ENCODE results near the gene BORCS5. TPM values are rescaled to one million over a fixed set of nuclear protein-coding genes. Genes with fewer than 3 reads are reported as not detected.
"Not testable (repeated sequence)": the region's sequence is repeated elsewhere in the genome, so short reads cannot be mapped to it uniquely, and the experiment has no call there.

The BORCS5 gene
- total RNA-seq, 1 donor from 2014 or later, result 35.8 TPM

- intact Hi-C loops (cut with DNase I), result no loop called here
- DNase-seq (ENCODE audit: low spot score), result no peak
- ATAC-seq, result no peak
Observed at GRCh38 chr12:12415886-12416285, 59.0 kb downstream of the BORCS5 start.

DNA sequence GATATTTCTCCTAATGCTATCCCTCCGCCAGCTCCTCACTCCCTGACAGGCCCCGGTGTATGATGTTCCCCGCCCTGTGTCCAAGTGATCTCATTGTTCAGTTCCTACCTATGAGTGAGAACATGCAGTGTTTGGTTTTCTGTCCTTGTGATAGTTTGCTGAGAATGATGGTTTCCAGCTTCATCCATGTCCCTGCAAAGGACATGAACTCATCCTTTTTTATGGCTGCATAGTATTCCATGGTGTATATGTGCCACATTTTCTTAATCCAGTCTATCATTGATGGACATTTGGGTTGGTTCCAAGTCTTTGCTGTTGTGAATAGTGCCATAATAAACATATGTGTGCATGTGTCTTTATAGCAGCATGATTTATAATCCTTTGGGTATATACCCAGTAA lies 62.3 kb downstream of the BORCS5 start:
- intact Hi-C loops (cut with DNase I); DNase-seq (ENCODE audit: low spot score); ATAC-seq: not testable (repeated sequence)

GRCh38 chr12:12423367-12423766 lies 66.5 kb downstream of the BORCS5 start:
- ATAC-seq (no peak), DNase-seq (ENCODE audit: low spot score) (no peak)
- intact Hi-C loops (cut with DNase I), result no loop called here

DNA sequence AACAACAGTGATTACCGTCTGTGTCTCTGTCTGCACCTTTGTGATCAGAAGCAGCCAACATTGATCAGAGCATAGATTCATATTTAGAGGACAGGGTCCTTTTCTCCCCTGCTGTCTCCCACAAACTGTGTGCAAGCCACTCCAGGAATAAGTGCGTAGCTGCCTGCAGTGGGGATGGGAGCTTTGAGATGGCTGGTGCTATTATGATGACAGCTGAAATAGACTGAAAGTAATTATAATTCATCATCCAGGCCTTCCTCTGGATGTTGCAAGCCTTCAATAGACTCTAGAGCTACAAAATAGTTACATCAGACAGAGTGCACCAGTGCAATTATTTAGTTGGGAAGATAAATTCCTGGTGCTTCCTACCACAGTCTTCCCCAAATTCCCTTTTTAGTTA lies 68.1 kb downstream of the BORCS5 start:
- intact Hi-C loops (cut with DNase I), result no loop called here
- no peak for ATAC-seq
- DNase-seq (ENCODE audit: low spot score), result no peak

- DNase-seq (ENCODE audit: low spot score) (no peak), ATAC-seq (no peak)
- intact Hi-C loops (cut with DNase I), result no loop called here
Observed at GRCh38 chr12:12425616-12426015, 68.7 kb downstream of the BORCS5 start.

DNA sequence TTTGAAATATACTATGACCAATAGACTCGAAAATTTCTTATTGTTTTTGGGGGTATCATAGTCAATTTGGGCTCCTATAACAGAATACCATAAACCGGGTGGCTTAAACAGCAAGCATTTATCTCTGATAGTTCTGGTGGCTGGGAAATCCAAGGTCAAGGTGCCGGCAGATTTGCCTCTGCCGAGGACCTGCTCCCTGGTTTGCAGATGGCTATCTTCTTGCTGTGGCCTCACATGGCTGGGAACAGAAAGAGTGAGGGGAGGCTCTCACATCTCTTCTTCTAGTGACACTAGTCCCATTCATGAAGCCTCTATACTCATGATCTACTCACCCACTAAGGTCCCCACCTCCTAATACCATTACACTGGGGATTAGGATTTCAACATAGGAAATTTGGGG lies 70.7 kb downstream of the BORCS5 start:
- DNase-seq (ENCODE audit: low spot score) (no peak), ATAC-seq (no peak)
- intact Hi-C loops (cut with DNase I), result no loop called here

GRCh38 chr12:12428047-12428446 lies 71.2 kb downstream of the BORCS5 start:
- intact Hi-C loops (cut with DNase I), result no loop called here

GRCh38 chr12:12428961-12429657 lies 72.2 kb downstream of the BORCS5 start:
- ATAC-seq (no peak), DNase-seq (ENCODE audit: low spot score) (no peak)
- intact Hi-C loops (cut with DNase I), result no loop called here

More at GRCh38 chr12:12428047-12428446, 71.2 kb downstream of the BORCS5 start:
- ATAC-seq, result no peak
- DNase-seq (ENCODE audit: low spot score), result no peak

GRCh38 chr12:12432364-12432763 lies 75.5 kb downstream of the BORCS5 start:
- ATAC-seq (no peak), DNase-seq (ENCODE audit: low spot score) (no peak)
- intact Hi-C loops (cut with DNase I), result no loop called here

DNA sequence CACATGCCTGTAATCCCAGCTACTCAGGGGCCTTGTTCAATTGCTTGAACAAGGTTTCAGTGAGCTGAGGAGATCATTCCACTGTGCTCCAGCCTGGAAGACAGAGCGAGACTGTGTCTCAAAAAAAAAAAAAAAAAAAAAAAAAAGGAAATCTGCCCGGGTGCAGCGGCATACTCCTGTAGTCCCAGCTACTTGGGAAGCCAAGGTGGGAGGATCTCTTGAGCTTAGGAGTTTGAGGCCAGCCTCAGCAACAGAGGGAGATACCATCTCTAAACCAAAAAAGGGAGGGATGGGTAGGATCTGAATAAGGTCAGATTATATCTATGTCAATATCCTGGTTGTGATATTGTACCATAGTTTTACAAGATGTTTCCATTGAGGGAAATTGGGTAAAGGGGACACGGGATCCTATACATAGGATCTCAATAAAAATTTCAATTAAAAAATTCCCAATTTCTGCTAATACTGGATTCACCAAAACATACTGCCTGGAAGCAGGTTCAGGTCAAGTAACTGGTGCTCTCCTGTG lies 76.4 kb downstream of the BORCS5 start:
- no peak for DNase-seq (ENCODE audit: low spot score)
- intact Hi-C loops (cut with DNase I), result no loop called here
- ATAC-seq, result peak; percentile 23

- DNase-seq (ENCODE audit: low spot score), result no peak
- intact Hi-C loops (cut with DNase I), result no loop called here
- ATAC-seq, result no peak
Observed at GRCh38 chr12:12436831-12437345, 80.0 kb downstream of the BORCS5 start.

GRCh38 chr12:12439636-12440035 lies 82.8 kb downstream of the BORCS5 start:
- DNase-seq (ENCODE audit: low spot score) (no peak), ATAC-seq (no peak)
- intact Hi-C loops (cut with DNase I), result no loop called here

DNA sequence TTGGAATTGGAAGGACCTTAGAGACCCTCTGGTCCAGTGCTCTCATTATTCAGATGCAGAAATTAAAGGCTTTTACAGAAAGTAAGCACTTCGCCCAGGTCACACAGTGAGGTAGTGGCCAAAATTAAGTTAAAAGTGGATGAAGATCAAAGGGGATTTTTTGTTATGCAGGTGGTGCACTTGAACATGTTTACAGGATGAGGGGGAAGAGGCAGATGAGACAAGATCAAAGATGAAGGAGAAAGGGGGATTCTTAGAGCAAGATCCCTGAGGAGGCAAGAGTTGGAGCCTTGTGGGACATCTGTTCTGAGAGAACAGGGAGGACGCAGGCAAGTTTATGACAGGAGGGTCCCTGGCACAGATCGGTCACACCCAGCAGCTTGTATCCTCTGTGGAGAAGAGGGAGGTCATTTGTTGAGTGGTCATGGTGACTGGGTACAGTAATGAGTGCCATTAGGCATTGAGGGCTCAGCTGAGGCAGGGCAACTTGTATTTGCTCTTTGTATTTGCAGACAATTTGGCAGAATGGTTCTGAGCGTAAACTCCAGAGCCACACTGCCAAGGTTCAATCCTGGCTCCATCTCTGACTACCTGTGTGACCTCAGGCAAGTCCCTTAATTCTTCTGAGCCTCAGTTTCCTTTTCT lies 84.0 kb downstream of the BORCS5 start:
- DNase-seq (ENCODE audit: low spot score) (no peak), ATAC-seq (no peak)
- intact Hi-C loops (cut with DNase I), result no loop called here

- intact Hi-C loops (cut with DNase I), result no loop called here
- no peak for ATAC-seq
Observed at GRCh38 chr12:12441429-12441807, 84.5 kb downstream of the BORCS5 start.

GRCh38 chr12:12441843-12442461 lies 85.1 kb downstream of the BORCS5 start:
- peak; percentile 12 for ATAC-seq
- intact Hi-C loops (cut with DNase I), result no loop called here
- no peak for DNase-seq (ENCODE audit: low spot score)

More at GRCh38 chr12:12441429-12441807, 84.5 kb downstream of the BORCS5 start:
- DNase-seq (ENCODE audit: low spot score), result no peak

GRCh38 chr12:12442548-12443071 lies 85.7 kb downstream of the BORCS5 start:
- ATAC-seq, result peak; percentile 71
- no peak for DNase-seq (ENCODE audit: low spot score)
- intact Hi-C loops (cut with DNase I), result no loop called here

GRCh38 chr12:12443431-12443878 lies 86.6 kb downstream of the BORCS5 start:
- intact Hi-C loops (cut with DNase I), result no loop called here
- peak; percentile 72 for DNase-seq (ENCODE audit: low spot score)
- peak; percentile 78 for ATAC-seq

- intact Hi-C loops (cut with DNase I), result no loop called here
- DNase-seq (ENCODE audit: low spot score), result no peak
- no peak for ATAC-seq
Observed at GRCh38 chr12:12445165-12445881, 88.4 kb downstream of the BORCS5 start.

DNA sequence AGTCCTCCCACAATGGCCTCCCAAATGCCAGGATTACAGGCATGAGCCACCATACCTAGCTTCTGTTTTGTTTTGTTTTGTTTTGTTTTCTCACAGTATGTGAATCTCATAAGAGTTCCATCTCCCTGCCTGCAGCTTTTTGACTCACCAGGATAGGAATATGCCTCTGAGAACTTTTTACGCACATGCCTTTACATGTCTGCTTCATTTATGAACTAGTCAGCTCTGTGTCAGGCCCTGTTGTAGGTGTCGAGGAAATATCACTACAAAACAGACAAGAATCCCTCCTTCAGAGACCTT lies 89.0 kb downstream of the BORCS5 start:
- ATAC-seq (no peak), DNase-seq (ENCODE audit: low spot score) (no peak)
- intact Hi-C loops (cut with DNase I), result no loop called here

All from sciatic nerve (tissue), 2 donors.